Measurements from ENCODE around the gene TIGAR.
A peak's percentile ranks its signal among the peaks of the same experiment; 100 is the strongest.

Gene TIGAR

DNA sequence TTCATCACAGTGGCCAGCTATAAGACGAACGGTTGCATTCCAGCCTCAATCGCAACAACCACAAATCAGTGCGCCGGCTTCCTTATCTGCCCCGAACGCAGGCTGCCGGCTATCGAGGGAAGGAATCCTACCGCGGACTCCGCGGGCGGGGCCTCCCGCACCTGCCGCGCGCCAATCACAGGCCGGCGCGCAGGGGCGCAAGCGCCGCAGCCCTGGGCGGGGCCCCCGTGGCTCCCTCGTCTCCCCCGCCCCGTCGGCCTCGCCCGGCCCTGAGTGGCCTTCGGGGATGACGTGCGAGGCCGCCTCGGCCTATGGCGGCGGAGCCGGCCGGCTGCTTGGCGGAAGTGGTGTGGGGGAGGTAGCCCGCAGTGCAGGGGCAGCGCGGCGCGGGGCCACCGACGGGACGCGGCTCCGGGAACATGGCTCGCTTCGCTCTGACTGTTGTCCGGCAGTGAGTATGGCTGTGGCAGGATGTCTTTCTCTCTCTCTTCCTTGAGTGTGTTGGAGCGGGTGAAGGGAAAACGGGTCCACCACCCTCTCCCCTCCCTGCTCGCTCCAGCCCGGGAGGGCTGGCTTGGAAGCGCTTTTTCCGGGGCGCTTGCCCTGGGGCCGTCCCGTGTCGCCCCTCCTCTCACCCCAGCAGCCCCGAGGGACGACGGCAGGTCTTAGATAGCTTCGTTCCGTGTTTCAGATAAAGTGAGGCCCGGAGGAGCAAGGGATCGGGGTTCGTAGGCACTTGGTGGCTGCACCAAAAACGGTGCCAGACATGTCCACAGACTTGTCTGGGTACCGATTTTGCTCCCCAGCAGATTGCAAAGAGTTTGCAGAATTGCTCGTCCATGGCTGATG lies at the start of gene TIGAR:
Gene TIGAR, plus strand, starts transcription at position 361 of the 849 bp plus-strand sequence. Its CDS starts 59 bp downstream, at position 420.
- peak; percentile 93 to 98 for DNase-seq

DNA sequence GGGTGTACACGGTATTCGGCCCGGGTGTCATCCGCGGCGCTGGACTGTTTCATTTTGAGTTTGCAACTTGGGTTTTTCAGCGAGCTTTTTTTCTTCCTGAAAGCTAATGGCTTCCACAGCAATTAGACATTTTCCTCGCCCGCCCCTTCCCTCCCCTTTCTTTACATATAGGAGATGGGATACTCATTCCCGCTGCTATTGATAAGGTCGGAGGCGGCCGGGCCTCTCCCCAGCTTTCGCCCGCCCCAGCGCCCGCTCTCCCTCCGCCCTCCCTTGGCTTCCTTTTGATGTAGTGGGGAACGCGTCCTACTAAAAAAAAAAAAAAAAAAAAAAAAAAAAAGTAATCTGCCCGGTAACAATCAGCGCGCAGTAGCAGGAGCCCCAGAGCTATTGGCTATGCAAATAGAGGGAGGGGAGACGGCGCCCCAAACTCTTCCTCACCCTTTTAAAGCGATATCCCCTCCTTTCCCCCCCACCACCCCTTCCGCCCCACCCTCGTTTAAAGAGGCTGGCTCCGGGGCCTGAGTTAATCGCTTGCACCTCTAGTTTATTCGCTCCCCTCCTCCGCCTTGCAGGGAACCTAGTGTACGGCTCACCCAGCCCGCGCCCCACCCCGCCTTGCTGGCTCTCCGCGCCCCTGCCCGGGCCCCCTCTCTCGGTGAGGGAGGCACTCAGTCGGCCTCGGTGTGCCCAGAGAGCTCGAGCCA lies 49.1 kb upstream of the TIGAR start:
- peak; percentile 67 to 75 for DNase-seq

GRCh38 chr12:4272424-4273272 lies 48.4 kb upstream of the TIGAR start:
- peak; percentile 60 to 65 for DNase-seq

- no peak for DNase-seq
Observed at GRCh38 chr12:4273273-4273651, 47.8 kb upstream of the TIGAR start.

DNA sequence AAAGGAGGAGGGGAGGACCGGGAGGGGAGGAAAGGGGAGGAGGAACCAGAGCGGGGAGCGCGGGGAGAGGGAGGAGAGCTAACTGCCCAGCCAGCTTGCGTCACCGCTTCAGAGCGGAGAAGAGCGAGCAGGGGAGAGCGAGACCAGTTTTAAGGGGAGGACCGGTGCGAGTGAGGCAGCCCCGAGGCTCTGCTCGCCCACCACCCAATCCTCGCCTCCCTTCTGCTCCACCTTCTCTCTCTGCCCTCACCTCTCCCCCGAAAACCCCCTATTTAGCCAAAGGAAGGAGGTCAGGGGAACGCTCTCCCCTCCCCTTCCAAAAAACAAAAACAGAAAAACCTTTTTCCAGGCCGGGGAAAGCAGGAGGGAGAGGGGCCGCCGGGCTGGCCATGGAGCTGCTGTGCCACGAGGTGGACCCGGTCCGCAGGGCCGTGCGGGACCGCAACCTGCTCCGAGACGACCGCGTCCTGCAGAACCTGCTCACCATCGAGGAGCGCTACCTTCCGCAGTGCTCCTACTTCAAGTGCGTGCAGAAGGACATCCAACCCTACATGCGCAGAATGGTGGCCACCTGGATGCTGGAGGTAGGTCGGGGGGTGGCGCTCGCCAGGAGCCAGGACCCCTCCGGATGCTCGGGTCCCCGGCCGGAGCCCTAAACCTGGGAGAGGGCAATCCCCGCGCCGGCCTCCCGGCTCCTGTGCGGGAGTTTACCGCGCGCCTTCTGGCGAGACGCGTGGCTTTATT lies 47.2 kb upstream of the TIGAR start, which contains the start of gene CCND2:
Gene CCND2, plus strand, starts transcription at position 111 of the 744 bp plus-strand sequence. Its CDS starts 279 bp downstream, at position 390.
- peak; percentile 68 to 87 for DNase-seq

- DNase-seq = no peak
Observed at GRCh38 chr12:4274396-4275015, 46.5 kb upstream of the TIGAR start.

- DNase-seq = no peak
Observed at GRCh38 chr12:4275016-4275869, 45.8 kb upstream of the TIGAR start.

- no peak for DNase-seq
Observed at GRCh38 chr12:4275870-4276301, 45.1 kb upstream of the TIGAR start.

- peak; percentile 95 to 97 for DNase-seq
Observed at GRCh38 chr12:4276524-4277204, 44.3 kb upstream of the TIGAR start.

- no peak for DNase-seq
Observed at GRCh38 chr12:4277205-4277543, 43.8 kb upstream of the TIGAR start.

DNA sequence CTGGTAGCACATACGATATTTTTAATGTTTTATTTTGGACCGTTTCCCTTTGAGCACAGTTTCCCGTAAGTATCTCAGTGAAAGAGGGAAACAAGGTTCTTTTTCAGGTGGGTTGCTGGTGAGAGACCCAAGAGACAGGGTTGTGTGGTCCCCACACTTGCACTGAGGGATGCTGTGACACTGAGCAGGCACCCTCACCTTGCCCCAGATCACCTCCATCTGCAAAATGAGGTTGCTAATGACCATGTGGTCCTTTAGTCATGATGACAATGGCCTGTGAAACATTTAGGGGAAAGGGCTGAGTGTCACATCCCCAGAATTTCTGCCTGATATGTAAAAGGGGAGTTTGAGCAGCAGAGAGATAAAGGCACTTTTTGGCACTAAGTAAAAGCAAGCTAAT lies 43.2 kb upstream of the TIGAR start:
- no peak for DNase-seq

GRCh38 chr12:4278329-4279197 lies 42.5 kb upstream of the TIGAR start:
- peak; percentile 22 to 75 for DNase-seq

- DNase-seq = no peak
Observed at GRCh38 chr12:4279198-4279690, 41.8 kb upstream of the TIGAR start.

- peak in 1 of 2 experiments; percentile 14 for DNase-seq
Observed at GRCh38 chr12:4280351-4281163, 40.5 kb upstream of the TIGAR start.

DNA sequence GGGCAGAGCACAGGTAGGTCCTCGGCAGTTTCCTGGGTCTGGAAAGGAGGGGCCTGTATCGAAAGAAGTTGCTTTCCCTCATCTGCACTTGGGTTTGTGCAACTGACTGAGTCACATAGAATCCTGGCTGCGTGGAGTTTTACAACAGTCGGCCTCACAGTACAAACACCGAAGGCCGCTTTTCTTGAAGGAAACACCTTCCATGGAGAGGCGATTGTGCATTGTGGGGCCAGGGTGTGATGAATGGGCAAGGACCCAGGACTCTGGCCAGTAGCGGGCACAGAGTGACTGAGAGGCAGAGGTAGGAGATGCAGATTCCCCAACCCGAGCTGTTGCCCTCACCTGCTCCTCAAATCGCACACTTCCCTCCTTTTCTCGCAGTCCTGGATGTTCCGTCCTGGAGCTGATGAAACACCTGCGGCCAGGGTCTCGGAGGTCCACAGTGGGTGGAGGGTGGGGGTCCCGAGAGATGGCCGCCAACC lies 39.8 kb upstream of the TIGAR start:
- no peak for DNase-seq

- DNase-seq = no peak
Observed at GRCh38 chr12:4282103-4282891, 38.7 kb upstream of the TIGAR start.

DNA sequence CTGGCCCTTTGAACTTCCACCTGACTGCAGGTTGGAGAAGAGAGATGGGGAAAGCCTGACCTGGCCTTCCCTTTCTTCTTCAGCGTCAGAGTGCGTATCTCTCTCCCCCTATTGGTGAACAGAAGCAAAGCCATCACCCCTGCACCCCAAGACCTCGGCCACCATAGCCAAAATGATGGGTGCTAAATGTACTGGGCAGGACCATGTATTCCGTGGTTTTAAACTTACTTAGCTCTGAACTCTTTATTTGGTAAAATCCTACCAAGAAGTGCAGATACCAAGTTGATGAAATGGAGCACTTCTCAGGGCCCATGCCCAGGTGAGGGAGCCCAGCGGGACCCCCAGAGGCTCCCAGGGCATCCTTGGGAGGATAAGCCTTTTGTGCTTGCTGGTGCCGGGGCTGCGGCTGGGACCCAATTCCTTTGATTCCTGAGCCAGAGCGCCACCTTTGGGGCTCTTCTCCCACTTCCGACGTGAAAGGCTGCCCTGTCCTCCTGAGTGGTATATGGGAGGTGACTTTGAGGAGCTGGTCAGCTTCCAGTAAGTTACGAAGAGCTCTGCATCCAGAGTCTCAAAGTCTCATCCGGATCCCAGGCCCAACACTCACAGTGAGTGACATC lies 38.0 kb upstream of the TIGAR start:
- no peak for DNase-seq
